CD4-positive, CD25-positive, alpha-beta regulatory T cell (primary cell): ENCODE measurements around the gene NUDT1. TPM values are rescaled to one million over a fixed set of nuclear protein-coding genes. Genes with fewer than 3 reads are reported as not detected.
A peak's percentile ranks its signal among the peaks of the same experiment; 100 is the strongest.

Experiments used
- ATAC-seq, 2 donors: fragments of 150-1000 bp; cut with Tn5 transposase; one replicate each; pipeline ENCODE4 v1.10.0; 2021; ENCODE audit warnings: low read depth in 2 of 2, moderate number of reproducible peaks in 2 of 2, moderate library complexity in 1 of 2
- DNase-seq, 3 donors: peaks; one replicate each; pipeline versions ENCODE4 v3.0.0 to v3.0.0-alpha.2; 2012 to 2022; ENCODE audit warnings: mixed read lengths in 1 of 3
- H3K27ac ChIP-seq: one replicate; pipeline ENCODE4 v1.7.0; 2013; ENCODE audit warnings: mild to moderate bottlenecking, low read length; ENCODE audit not compliant: insufficient read depth, poor library complexity, severe bottlenecking
- H3K27me3 ChIP-seq: one replicate; pipeline ENCODE4 v1.7.0; 2013; ENCODE audit warnings: low read length; ENCODE audit not compliant: control insufficient read depth, insufficient read depth
- H3K36me3 ChIP-seq: one replicate; pipeline ENCODE4 v1.7.0; 2013; ENCODE audit warnings: mild to moderate bottlenecking, low read length, moderate library complexity; ENCODE audit not compliant: control insufficient read depth, insufficient read depth
- H3K4me1 ChIP-seq: 2 replicates; pipeline ENCODE4 v1.7.0; 2013; ENCODE audit warnings: mild to moderate bottlenecking, low read length; ENCODE audit not compliant: insufficient read depth, control insufficient read depth, poor library complexity, severe bottlenecking
- H3K4me3 ChIP-seq: one replicate; pipeline ENCODE4 v1.7.0; 2013; ENCODE audit warnings: low read depth, mild to moderate bottlenecking, low read length, moderate library complexity
- H3K9me3 ChIP-seq, 2 experiments: 1 replicate in 1 of 2; 2 replicates in 1 of 2; pipeline ENCODE4 v1.7.0; 2013; ENCODE audit warnings: low read length in 2 of 2, mild to moderate bottlenecking in 1 of 2, moderate library complexity in 1 of 2; ENCODE audit not compliant: control insufficient read depth in 2 of 2
- H3K27ac Mint-ChIP-seq, 3 donors: one replicate each; pipeline ENCODE4 v1.8.0; 2020 to 2022; ENCODE audit warnings: mild to moderate bottlenecking in 3 of 3, mixed read lengths in 3 of 3, moderate library complexity in 2 of 3
- H3K27me3 Mint-ChIP-seq: one replicate; pipeline ENCODE4 v1.8.0; 2022; ENCODE audit warnings: mild to moderate bottlenecking, mixed read lengths
- H3K36me3 Mint-ChIP-seq: one replicate; pipeline ENCODE4 v1.8.0; 2020; ENCODE audit warnings: mixed read lengths
- H3K4me1 Mint-ChIP-seq, 4 donors: one replicate each; pipeline ENCODE4 v1.8.0; 2020 to 2022; ENCODE audit warnings: mixed read lengths in 4 of 4, mild to moderate bottlenecking in 1 of 4
- H3K4me3 Mint-ChIP-seq, 4 donors: one replicate each; pipeline ENCODE4 v1.8.0; 2020 to 2022; ENCODE audit warnings: mild to moderate bottlenecking in 4 of 4, mixed read lengths in 4 of 4, moderate library complexity in 3 of 4
- H3K9me3 Mint-ChIP-seq, 7 donors: one replicate each; pipeline ENCODE4 v1.8.0; 2020 to 2022; ENCODE audit warnings: mixed read lengths in 7 of 7, mild to moderate bottlenecking in 3 of 7, moderate library complexity in 2 of 7
- polyA plus RNA-seq, 4 donors: library from polyadenylated mRNA; unstranded; fragments of 300-500 nt; fragmentation: Illumina TruSeq; gene quantifications; one replicate each; pipeline ENCODE4 v1.2.3, GENCODE V29; 2021
- total RNA-seq: library from RNA; stranded (reverse); gene quantifications from one replicate; pipeline ENCODE4 v1.2.3, GENCODE V29; 2022

The NUDT1 gene
- total RNA-seq (17.5 TPM), polyA plus RNA-seq (10 to 100 TPM; 60.4 to 73.7 (median 70.9) TPM)

DNA sequence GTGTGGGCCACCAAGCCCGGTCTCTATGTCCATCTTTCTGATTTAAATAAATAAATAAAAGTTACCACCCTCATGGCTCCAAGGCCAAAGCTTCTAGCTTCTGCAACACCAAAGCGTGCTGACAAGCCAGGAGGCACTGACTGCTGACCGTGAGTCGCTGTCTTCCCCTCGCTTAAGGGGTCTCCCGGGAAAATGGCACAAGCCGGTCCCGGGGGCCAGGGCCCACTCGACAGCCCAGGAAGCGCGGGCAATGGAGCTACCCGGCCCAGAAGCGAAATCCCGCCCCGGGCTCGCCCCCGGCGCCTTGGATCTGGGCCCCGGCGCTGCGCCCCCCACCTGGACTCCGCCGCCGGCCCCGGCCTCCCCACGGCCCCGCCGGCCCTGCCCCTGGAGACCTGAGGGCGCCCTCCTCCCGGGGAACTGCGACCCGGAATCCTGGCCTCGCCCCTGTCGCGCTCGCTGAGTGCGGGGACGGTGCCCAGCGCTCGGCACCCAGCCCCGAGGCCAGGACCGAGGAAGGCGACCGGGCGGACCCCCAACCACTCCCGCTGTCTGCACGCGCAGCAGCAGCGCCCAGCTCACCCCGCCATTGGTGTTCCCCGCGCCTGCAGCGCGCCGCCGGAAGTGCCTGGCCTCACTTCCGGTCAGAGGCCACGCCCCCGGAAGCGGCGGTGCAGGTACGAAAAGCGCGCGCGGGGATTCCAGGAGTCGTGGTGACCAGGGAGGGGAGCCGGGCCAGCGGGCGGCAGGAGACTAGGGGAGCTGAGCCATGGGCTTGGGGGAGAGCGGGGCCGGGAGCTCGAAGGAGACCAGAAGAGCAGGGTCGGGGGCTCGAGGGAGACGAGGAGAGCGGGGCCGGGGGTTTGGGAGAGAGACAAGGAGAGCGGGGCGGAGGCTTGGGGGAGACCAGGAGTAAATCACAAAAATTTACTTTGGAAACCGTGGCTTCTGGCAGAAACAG lies at the start of gene NUDT1, which contains the start of gene MRM2:
TSS of gene NUDT1 (plus strand) at position 647 of the 961 bp plus-strand sequence. CDS start 2,349 bp downstream, outside the sequence.
TSS of gene MRM2 (minus strand) at position 626 of the 961 bp plus-strand sequence. CDS start at position 590, 36 bp downstream.
- Histone ChIP-seq H3K36me3 (peaks cover 14% of the 10 kb centered on the region), H3K27ac (peak within 1 kb of the TSS; percentile 68), H3K4me1 (peaks cover 18% of the 10 kb centered on the region), H3K27me3 (no peaks in the 10 kb centered on the region), H3K4me3 (peak within 1 kb of the TSS; percentile 80), H3K9me3 (no peaks in the 10 kb centered on the region)
- Mint-ChIP-seq H3K9me3 (peaks cover 0 to 1% (median 0%) of the 10 kb centered on the region in 7 donors), H3K4me1 (peaks cover 4 to 40% (median 10%) of the 10 kb centered on the region in 4 donors), H3K4me3 (peak within 1 kb of the TSS; percentile 93 to 98 (median 95)), H3K27me3 (no peaks in the 10 kb centered on the region), H3K27ac (peak within 1 kb of the TSS; percentile 93 to 94 (median 94)), H3K36me3 (peaks cover 4% of the 10 kb centered on the region)
- ATAC-seq (peak; percentile 50 to 60), DNase-seq (peak; percentile 56 to 77 (median 68))

DNA sequence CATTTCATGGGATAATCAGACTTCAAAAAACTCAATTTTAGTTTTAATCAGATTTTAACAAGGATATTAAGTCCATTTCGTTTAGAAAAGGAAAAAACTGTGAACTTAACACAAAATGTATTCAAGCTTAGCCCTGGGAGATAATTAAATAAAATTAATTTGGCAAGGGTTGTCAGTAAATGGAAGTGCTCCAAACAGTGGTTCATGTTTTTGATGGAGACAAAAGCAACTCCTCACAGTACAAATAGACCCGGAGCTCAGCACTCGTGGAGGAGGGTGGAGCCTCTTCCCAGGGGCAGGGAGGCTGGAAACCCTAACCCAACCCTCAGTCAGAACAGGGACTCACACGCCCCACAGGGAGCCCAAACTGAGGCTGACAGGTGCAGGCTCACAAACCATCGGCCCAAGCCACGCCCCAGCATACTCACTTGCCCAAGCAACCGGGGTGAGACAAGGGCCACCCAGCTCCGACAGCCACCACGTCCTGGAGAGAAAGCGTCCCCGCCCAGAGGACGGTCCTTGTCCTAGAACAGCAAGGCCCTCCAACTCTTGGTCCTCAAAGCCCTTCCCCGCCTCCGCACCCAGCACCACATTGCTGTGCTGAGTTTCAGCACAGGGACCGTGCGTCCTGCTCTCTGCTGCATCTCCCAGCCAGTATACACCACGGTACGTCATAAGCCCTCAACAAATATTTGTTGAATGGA lies 49.0 kb upstream of the NUDT1 start:
- ATAC-seq: no peak
- no peak overlapping the region for H3K4me3 ChIP-seq
- H3K36me3 ChIP-seq: peaks cover 16% of the 10 kb centered on the region
- no peak overlapping the region for H3K27ac ChIP-seq
- H3K9me3 ChIP-seq: peaks cover 0 to 2% of the 10 kb centered on the region in 2 experiments
- peaks cover 0 to 5% (median 0%) of the 10 kb centered on the region in 7 donors for H3K9me3 Mint-ChIP-seq
- H3K4me1 ChIP-seq: no peaks in the 10 kb centered on the region
- no peak overlapping the region for H3K27ac Mint-ChIP-seq
- no peak overlapping the region for H3K4me3 Mint-ChIP-seq
- no peaks in the 10 kb centered on the region for H3K27me3 Mint-ChIP-seq
- H3K4me1 Mint-ChIP-seq: peaks cover 0 to 4% (median 0%) of the 10 kb centered on the region in 4 donors
- H3K27me3 ChIP-seq: no peaks in the 10 kb centered on the region
- no peak for DNase-seq
- peaks cover 46% of the 10 kb centered on the region for H3K36me3 Mint-ChIP-seq

DNA sequence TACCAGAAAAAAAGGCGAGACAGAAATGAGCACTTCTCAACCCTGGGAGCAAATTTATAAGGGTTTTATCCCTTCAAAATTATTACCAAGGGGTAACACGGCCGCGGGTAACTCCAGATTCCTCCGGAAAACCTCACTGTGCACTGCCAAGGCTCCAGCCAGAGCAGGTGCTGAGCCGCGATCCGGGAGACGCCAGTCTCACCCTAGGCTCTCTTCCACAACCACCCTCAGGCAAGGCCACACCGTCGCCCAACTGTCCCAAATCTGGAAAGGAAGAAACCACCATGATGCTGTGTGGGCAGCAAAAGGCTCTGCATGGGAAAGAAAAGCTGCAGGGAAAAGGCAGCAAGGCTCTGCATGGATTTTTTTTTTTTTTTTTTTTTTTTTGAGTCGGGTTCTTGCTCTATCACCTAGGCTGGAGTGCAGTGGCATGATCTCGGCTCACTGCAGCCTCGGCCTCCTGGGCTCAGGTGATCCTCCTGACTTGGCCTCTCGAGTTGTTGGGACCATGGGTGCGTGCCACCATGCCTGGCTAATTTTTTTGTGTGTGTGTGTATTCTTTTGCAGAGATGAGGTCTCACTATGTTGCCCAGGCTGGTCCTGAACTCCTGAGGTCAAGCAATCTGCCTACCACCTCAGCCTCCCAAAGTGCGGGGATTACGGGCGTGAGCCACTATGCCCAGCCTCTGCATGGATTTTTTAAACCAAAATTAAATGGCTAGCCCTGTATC lies 48.3 kb upstream of the NUDT1 start:
- ATAC-seq: no peak
- H3K36me3 ChIP-seq: peaks cover 16% of the 10 kb centered on the region
- no peaks in the 10 kb centered on the region for H3K4me1 ChIP-seq
- peaks cover 41% of the 10 kb centered on the region for H3K36me3 Mint-ChIP-seq
- peaks cover 0 to 4% (median 0%) of the 10 kb centered on the region in 4 donors for H3K4me1 Mint-ChIP-seq
- H3K27me3 Mint-ChIP-seq: no peaks in the 10 kb centered on the region
- H3K27ac ChIP-seq: no peak overlapping the region
- H3K4me3 Mint-ChIP-seq: no peak overlapping the region
- no peak overlapping the region for H3K4me3 ChIP-seq
- peaks cover 0 to 5% (median 0%) of the 10 kb centered on the region in 7 donors for H3K9me3 Mint-ChIP-seq
- no peaks in the 10 kb centered on the region for H3K27me3 ChIP-seq
- peaks cover 0 to 2% of the 10 kb centered on the region in 2 experiments for H3K9me3 ChIP-seq
- H3K27ac Mint-ChIP-seq: peak overlapping the region in 1 of 3 donors; percentile 23
- no peak for DNase-seq

DNA sequence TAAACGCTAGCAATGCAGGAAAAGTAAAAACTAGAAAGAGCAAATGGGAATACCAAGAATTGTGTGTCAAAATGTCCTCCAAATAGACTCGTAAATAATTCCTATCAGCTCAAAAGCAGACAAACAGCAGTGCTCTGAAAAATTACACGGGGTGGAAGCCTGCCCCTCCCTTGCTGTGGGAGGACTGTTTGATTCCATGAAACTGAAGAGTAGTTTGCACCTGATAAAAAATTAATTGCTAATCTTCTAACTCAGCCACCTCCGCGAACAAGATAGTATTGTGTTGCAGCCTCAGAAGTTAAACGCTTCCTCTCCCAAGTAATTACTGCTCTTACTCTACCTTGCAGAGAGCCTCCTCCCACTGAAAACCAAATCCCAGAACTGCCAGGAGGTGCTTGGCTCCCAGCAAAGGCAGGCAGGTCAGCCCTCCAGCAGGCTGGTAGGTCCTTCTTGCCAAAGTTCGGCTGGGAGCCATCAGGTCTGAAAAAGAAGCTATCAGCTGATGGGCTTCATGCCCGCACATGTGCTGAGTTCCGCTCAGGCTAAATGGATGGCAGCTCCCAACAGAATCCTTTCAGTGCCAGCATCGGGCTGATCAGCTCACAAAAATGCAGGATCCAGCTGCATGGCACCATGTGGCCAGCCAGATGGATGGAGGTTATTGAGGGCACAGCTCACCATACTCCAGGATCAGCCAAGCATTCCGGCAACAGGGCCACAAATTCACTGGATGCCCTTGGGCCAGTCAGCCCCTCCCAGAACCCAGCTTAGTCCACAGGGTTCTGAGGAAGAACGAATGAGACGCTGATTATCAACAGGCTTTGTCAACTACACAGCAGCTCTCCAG lies 46.4 kb upstream of the NUDT1 start:
- no peak overlapping the region for H3K27ac Mint-ChIP-seq
- Histone ChIP-seq H3K9me3 (peaks cover 0 to 2% of the 10 kb centered on the region in 2 experiments), H3K27ac (no peak overlapping the region), H3K27me3 (no peaks in the 10 kb centered on the region), H3K36me3 (peaks cover 20% of the 10 kb centered on the region), H3K4me3 (no peak overlapping the region), H3K4me1 (no peaks in the 10 kb centered on the region)
- H3K4me1 Mint-ChIP-seq: peaks cover 0 to 4% (median 0%) of the 10 kb centered on the region in 4 donors
- no peaks in the 10 kb centered on the region for H3K9me3 Mint-ChIP-seq
- H3K27me3 Mint-ChIP-seq: no peaks in the 10 kb centered on the region
- no peak for DNase-seq
- no peak for ATAC-seq
- peaks cover 34% of the 10 kb centered on the region for H3K36me3 Mint-ChIP-seq
- H3K4me3 Mint-ChIP-seq: no peak overlapping the region

DNA sequence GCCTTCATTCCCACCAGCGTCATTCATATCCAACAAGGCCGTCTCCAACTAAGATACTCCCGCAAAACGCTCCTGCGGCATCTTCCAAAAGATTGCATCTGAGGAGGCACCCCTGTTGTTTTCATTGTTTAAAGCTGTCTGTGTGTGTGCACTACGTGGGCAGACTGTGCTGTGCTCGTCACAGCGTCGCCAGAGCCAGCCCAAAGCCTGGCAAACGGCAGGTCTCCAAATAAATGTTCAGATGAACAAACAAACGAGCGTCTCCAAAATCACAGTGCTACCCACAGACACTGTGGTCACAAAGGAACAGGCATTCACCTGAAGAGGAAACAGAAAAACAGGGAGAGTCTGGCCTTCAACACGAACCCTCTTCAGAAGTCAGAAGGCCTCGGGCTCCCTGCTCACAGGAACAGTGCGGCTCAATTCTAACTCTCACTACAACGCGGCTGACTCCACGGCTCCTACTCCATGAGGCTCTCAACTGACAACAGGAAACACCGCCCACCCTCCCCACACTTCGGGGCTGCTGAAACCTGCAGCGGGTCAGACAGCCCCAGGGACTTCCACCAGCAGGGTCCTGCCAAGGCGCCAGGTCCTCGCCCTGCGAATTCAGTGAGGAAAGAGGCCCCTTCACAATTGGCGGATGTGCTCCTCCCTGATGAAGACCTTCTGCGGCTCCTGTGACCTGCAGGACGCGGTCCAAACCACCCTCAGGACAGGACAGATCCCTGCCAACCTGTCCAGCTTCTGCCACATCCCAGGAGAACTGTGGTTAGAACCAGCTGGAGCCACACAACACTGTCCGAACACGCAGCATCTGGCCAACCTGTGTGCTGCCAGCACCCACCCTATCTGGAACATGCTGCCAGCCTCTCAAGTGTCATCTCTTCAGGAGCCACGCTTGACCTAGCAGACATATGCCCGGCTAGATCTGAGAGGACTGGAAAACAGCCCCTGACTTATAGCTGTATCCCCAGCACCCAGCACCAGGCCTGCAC lies 45.3 kb upstream of the NUDT1 start:
- Mint-ChIP-seq H3K36me3 (peaks cover 34% of the 10 kb centered on the region), H3K4me1 (peaks cover 0 to 4% (median 0%) of the 10 kb centered on the region in 4 donors), H3K9me3 (no peaks in the 10 kb centered on the region), H3K27me3 (no peaks in the 10 kb centered on the region), H3K4me3 (no peak overlapping the region), H3K27ac (no peak overlapping the region)
- Histone ChIP-seq H3K27me3 (no peaks in the 10 kb centered on the region), H3K4me1 (no peaks in the 10 kb centered on the region), H3K36me3 (peaks cover 21% of the 10 kb centered on the region), H3K4me3 (no peak overlapping the region), H3K9me3 (peaks cover 0 to 2% of the 10 kb centered on the region in 2 experiments), H3K27ac (no peak overlapping the region)
- ATAC-seq (no peak), DNase-seq (no peak)

DNA sequence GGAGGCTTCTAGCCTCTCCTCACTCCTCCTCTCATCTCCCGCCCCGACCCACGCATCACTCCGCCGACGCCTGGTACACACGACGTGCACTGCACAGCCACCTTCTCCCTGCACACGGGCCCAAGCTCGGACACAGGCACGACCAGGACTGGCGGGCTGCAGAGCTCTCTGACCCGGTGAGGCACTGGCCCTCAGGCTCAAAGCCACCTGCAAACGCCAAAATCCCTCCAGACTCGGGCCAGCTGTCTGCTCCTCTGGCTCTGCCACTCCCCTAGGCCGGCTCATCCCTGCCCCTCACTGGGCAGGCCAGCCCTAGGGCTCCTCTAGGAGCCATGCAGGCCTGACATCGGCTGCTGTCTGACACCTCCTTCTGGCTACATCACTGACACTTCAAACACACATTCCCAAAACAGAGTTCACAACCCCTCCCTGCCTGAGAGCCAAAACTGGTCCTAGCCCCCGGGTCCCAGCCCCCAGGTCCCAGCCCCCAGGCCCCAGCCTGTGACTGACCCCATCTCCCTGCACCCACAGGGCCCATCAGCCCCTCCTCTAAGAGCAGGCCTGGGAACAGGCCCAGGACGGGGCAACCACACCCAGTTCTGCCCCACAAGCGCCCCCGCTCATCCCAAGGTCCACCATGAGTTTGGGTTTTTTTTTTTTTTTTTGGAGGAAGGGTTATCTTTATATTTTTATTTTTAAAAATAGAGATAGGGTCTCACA lies 44.4 kb upstream of the NUDT1 start:
- ATAC-seq (no peak), DNase-seq (no peak)
- Mint-ChIP-seq H3K4me1 (peaks cover 0 to 4% (median 0%) of the 10 kb centered on the region in 4 donors), H3K4me3 (peak overlapping the region in 1 of 4 donors; percentile 21), H3K9me3 (no peaks in the 10 kb centered on the region), H3K27ac (no peak overlapping the region), H3K27me3 (no peaks in the 10 kb centered on the region), H3K36me3 (peaks cover 33% of the 10 kb centered on the region)
- Histone ChIP-seq H3K4me3 (no peak overlapping the region), H3K36me3 (peaks cover 21% of the 10 kb centered on the region), H3K4me1 (no peaks in the 10 kb centered on the region), H3K9me3 (peaks cover 0 to 2% of the 10 kb centered on the region in 2 experiments), H3K27me3 (no peaks in the 10 kb centered on the region), H3K27ac (no peak overlapping the region)
